Trophoblast cell (in vitro differentiated cells and primary cell): Measurements from ENCODE around the gene DEAF1.

Experiments
- DNase-seq, 2 donors: peaks; one replicate each; pipeline ENCODE4 v3.0.0-alpha.2; 2016
- H2AFZ ChIP-seq: 2 replicates; pipeline ENCODE4 v1.6.1; 2013; ENCODE audit warnings: low read length, moderate library complexity, mild to moderate bottlenecking; ENCODE audit not compliant: insufficient read depth, poor library complexity
- H2AK5ac ChIP-seq: 2 replicates; pipeline ENCODE4 v1.6.1; 2013; ENCODE audit warnings: mild to moderate bottlenecking, low read length
- H2BK120ac ChIP-seq: 2 replicates; pipeline ENCODE4 v1.6.1; 2013; ENCODE audit warnings: low read length, mild to moderate bottlenecking, moderate library complexity; ENCODE audit not compliant: insufficient read depth, poor library complexity
- H2BK12ac ChIP-seq: 2 replicates; pipeline ENCODE4 v1.6.1; 2013; ENCODE audit warnings: mild to moderate bottlenecking, low read length, moderate library complexity
- H2BK5ac ChIP-seq: 2 replicates; pipeline ENCODE4 v1.6.1; 2013; ENCODE audit warnings: low read length, low read depth, moderate library complexity, mild to moderate bottlenecking; ENCODE audit not compliant: poor library complexity
- H3K14ac ChIP-seq: 2 replicates; pipeline ENCODE4 v1.6.1; 2013; ENCODE audit warnings: mild to moderate bottlenecking, low read length
- H3K18ac ChIP-seq: 2 replicates; pipeline ENCODE4 v1.6.1; 2013; ENCODE audit warnings: mild to moderate bottlenecking, low read length
- H3K23ac ChIP-seq: 2 replicates; pipeline ENCODE4 v1.6.1; 2013; ENCODE audit warnings: low read length
- H3K27ac ChIP-seq: 2 replicates; pipeline ENCODE4 v1.5.1; 2013; ENCODE audit warnings: low read depth, mild to moderate bottlenecking, inconsistent platforms, low read length, moderate library complexity
- H3K27me3 ChIP-seq: 2 replicates; pipeline ENCODE4 v1.6.1; 2013; ENCODE audit warnings: inconsistent platforms, mild to moderate bottlenecking, low read length, moderate library complexity; ENCODE audit not compliant: insufficient read depth
- H3K36me3 ChIP-seq, 2 experiments: 1 replicate in 1 of 2; 2 replicates in 1 of 2; pipeline ENCODE4 v1.6.1; 2013; ENCODE audit warnings: low read length in 2 of 2, mild to moderate bottlenecking in 2 of 2, moderate library complexity in 1 of 2; ENCODE audit not compliant: insufficient read depth in 2 of 2, control insufficient read depth in 1 of 2
- H3K4ac ChIP-seq: 2 replicates; pipeline ENCODE4 v1.6.1; 2013; ENCODE audit warnings: low read depth, mild to moderate bottlenecking, low read length, moderate library complexity
- H3K4me1 ChIP-seq, 2 experiments: 1 replicate in 1 of 2; 2 replicates in 1 of 2; pipeline ENCODE4 v1.6.1; 2013; ENCODE audit warnings: low read length in 2 of 2, mild to moderate bottlenecking in 2 of 2, moderate library complexity in 1 of 2; ENCODE audit not compliant: insufficient read depth in 2 of 2, control insufficient read depth in 1 of 2
- H3K4me2 ChIP-seq: 2 replicates; pipeline ENCODE4 v1.6.1; 2013; ENCODE audit warnings: inconsistent platforms, mild to moderate bottlenecking, low read length, moderate library complexity
- H3K4me3 ChIP-seq: 2 replicates; pipeline ENCODE4 v1.5.1; 2013; ENCODE audit warnings: mild to moderate bottlenecking, low read depth, low read length, inconsistent platforms
- H3K79me1 ChIP-seq: one replicate; pipeline ENCODE4 v1.6.1; 2013; ENCODE audit warnings: low read length
- H3K79me2 ChIP-seq: 2 replicates; pipeline ENCODE4 v1.6.1; 2013; ENCODE audit warnings: low read length, mild to moderate bottlenecking; ENCODE audit not compliant: control insufficient read depth, insufficient read depth, poor library complexity
- H3K9ac ChIP-seq: 2 replicates; pipeline ENCODE4 v1.6.1; 2013; ENCODE audit warnings: mild to moderate bottlenecking, low read length
- H3K9me3 ChIP-seq: 2 replicates; pipeline ENCODE4 v1.6.1; 2013; ENCODE audit warnings: low read depth, mild to moderate bottlenecking, control low read depth, inconsistent platforms, low read length; ENCODE audit not compliant: insufficient read depth
- H4K12ac ChIP-seq: 2 replicates; pipeline ENCODE4 v1.6.1; 2013; ENCODE audit warnings: low read depth, mild to moderate bottlenecking, low read length, moderate library complexity
- H4K8ac ChIP-seq: 2 replicates; pipeline ENCODE4 v1.6.1; 2013; ENCODE audit warnings: low read depth, mild to moderate bottlenecking, low read length, moderate library complexity
- H4K91ac ChIP-seq: one replicate; pipeline ENCODE4 v1.6.1; 2013; ENCODE audit warnings: low read depth, mild to moderate bottlenecking, low read length, moderate library complexity
- whole genome bisulfite sequencing: extraction: QIAGEN DNeasy Blood & Tissue Kit; methylation state at CpG from one replicate; pipeline ENCODE4 v1.1.7; 2013; ENCODE audit warnings: missing lambda C conversion rate; ENCODE audit not compliant: insufficient read length, insufficient coverage; ENCODE audit errors: extremely low coverage; 5-methylcytosine and 5-hydroxymethylcytosine counted together

Gene DEAF1

DNA sequence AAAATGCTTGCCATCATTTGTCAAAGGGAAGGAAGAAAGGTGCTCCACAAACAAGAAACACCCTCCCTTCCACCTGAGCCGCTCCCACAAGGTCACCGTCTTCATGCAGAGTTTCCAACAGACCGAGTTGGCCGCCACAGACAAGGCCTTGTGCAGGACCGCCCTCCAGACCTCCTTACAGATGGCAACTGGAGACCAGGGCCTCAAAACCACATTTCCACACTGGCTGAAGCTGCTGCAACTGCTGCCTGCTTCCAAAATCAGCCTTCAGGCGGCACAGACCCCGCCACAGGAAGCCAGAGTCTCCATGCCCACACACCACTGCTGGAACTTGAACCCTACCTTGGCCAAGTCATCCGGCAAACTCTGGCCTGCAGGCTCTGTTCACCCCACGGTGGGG, 6.3 kb downstream of the DEAF1 start:
- Histone ChIP-seq H3K14ac (no peak overlapping the region), H4K12ac (no peak overlapping the region), H3K79me2 (peaks cover 8% of the 10 kb centered on the region), H4K91ac (no peak overlapping the region), H3K79me1 (peaks cover 3% of the 10 kb centered on the region), H3K4ac (no peak overlapping the region), H3K9ac (no peak overlapping the region), H3K23ac (no peak overlapping the region), H3K27me3 (no peaks in the 10 kb centered on the region), H2BK120ac (no peak overlapping the region), H3K36me3 (peaks cover 41 to 44% of the 10 kb centered on the region in 2 experiments), H4K8ac (no peak overlapping the region), H3K27ac (no peak overlapping the region), H3K4me3 (no peak overlapping the region), H2AK5ac (no peak overlapping the region), H3K4me2 (no peak overlapping the region), H2BK5ac (no peak overlapping the region), H3K9me3 (peaks cover 2% of the 10 kb centered on the region), H2BK12ac (no peak overlapping the region), H3K4me1 (peaks cover 17 to 20% of the 10 kb centered on the region in 2 experiments), H2AFZ (no peak overlapping the region), H3K18ac (no peak overlapping the region)
- WGBS = no CpG with 5 or more reads among the region's 9 CpGs
- no peak for DNase-seq

DNA sequence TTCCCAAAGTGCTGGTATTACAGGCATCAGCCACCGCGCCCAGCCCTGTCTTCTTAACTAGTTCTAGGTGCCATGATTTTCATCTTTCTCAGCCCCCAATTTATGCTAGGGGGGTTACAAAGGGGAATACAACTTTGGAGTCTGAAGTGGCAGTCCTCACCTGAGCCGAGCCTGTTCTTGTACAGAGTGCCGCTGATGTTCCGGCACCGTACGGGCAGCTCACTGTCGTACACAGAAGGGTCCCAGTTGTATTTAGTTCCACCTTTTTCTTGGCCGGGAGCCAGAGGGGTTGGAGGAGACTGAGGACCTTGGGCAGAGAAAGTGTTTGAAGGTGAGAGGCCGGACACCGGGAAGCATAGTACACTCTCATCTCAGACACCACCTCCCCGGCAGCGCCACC, 7.3 kb downstream of the DEAF1 start:
- no peak overlapping the region for H2BK12ac ChIP-seq
- H2BK120ac ChIP-seq = no peak overlapping the region
- H3K4ac ChIP-seq = no peak overlapping the region
- no peak overlapping the region for H3K4me3 ChIP-seq
- H3K36me3 ChIP-seq = peaks cover 42 to 49% of the 10 kb centered on the region in 2 experiments
- H3K27ac ChIP-seq = no peak overlapping the region
- no peaks in the 10 kb centered on the region for H3K27me3 ChIP-seq
- H3K4me2 ChIP-seq = no peak overlapping the region
- peaks cover 12 to 14% of the 10 kb centered on the region in 2 experiments for H3K4me1 ChIP-seq
- WGBS = no CpG with 5 or more reads among the region's 13 CpGs
- H4K12ac ChIP-seq = no peak overlapping the region
- H3K79me2 ChIP-seq = peaks cover 4% of the 10 kb centered on the region
- no peak for DNase-seq
- H3K79me1 ChIP-seq = peaks cover under 1% of the 10 kb centered on the region
- H4K91ac ChIP-seq = no peak overlapping the region
- H3K14ac ChIP-seq = no peak overlapping the region
- no peak overlapping the region for H3K18ac ChIP-seq
- H3K9me3 ChIP-seq = peaks cover 2% of the 10 kb centered on the region
- H2AFZ ChIP-seq = no peak overlapping the region
- H3K23ac ChIP-seq = no peak overlapping the region
- no peak overlapping the region for H4K8ac ChIP-seq
- no peak overlapping the region for H3K9ac ChIP-seq
- H2BK5ac ChIP-seq = no peak overlapping the region
- H2AK5ac ChIP-seq = no peak overlapping the region

DNA sequence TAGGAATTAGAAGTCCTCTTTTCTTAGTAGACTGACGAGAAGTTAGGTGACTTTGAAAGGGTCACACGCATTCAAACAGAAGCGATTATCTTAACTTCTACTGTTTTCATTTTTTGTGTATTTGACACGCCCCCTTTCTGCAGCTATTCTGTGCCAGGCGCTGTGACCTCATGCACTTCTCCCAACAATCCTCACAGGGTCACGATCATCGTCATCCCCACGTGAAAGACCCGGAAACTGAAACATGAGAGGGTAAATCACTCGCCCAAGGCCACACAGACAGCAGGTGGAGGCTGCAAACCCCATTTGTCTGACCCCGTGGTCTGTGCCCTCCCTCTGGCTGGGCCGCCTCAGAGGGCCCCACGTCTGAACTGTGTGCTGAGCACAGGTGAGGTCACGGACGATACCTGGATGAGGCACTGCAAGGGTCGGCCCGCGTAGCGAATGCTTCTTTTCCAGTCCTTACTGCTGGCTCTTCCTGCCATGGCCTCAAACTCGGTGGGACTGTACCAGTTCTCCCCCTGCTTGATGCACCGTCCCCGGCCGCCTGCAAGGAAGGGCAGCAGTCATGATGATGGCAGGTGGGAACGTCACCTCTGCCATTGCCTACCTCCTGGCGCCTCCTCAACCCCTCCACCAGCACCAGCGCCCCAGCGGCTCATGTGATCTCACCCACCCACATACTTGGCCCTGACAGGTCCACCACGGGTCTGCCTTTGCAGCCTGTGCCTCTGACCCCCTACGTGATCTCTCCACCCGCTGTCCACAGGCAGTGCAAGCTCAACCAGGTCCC, 8.4 kb downstream of the DEAF1 start:
- no peak overlapping the region for H3K27ac ChIP-seq
- DNase-seq = no peak
- H3K4me3 ChIP-seq = no peak overlapping the region
- H3K14ac ChIP-seq = no peak overlapping the region
- H3K4me2 ChIP-seq = no peak overlapping the region
- no peaks in the 10 kb centered on the region for H3K27me3 ChIP-seq
- no peak overlapping the region for H2AFZ ChIP-seq
- H3K79me1 ChIP-seq = no peaks in the 10 kb centered on the region
- no peak overlapping the region for H4K12ac ChIP-seq
- no CpG with 5 or more reads among the region's 30 CpGs for WGBS
- peaks cover 7 to 8% of the 10 kb centered on the region in 2 experiments for H3K4me1 ChIP-seq
- no peak overlapping the region for H2BK12ac ChIP-seq
- H3K79me2 ChIP-seq = no peaks in the 10 kb centered on the region
- H3K9me3 ChIP-seq = peaks cover 2% of the 10 kb centered on the region
- H3K4ac ChIP-seq = no peak overlapping the region
- H4K8ac ChIP-seq = no peak overlapping the region
- H2BK5ac ChIP-seq = no peak overlapping the region
- no peak overlapping the region for H2AK5ac ChIP-seq
- no peak overlapping the region for H3K23ac ChIP-seq
- no peak overlapping the region for H3K9ac ChIP-seq
- no peak overlapping the region for H4K91ac ChIP-seq
- H3K36me3 ChIP-seq = peaks cover 50 to 55% of the 10 kb centered on the region in 2 experiments
- no peak overlapping the region for H3K18ac ChIP-seq
- no peak overlapping the region for H2BK120ac ChIP-seq

DNA sequence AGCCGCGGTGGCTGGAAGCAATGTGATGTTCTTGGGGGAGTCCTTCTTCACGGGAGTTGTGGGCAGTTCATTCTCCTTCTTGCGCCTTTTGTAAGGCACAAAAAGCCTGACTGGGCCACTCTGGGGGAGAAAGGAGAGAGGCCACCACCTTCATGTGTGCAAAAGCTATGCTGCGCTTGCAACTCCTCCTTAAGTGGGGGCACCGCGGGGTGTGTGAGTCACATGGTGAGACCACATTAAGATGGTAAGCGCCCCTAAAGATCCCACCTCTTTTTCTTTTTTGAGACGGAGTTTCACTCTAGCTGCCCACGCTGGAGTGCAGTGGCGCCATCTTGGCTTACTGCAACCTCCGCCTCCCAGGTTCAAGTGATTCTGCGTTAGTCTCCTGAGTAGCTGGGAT, 14.1 kb downstream of the DEAF1 start:
- H3K79me1 ChIP-seq = no peaks in the 10 kb centered on the region
- no peaks in the 10 kb centered on the region for H3K27me3 ChIP-seq
- no peaks in the 10 kb centered on the region for H3K9me3 ChIP-seq
- H2AFZ ChIP-seq = no peak overlapping the region
- H2BK5ac ChIP-seq = no peak overlapping the region
- no peak overlapping the region for H2BK120ac ChIP-seq
- no CpG with 5 or more reads among the region's 13 CpGs for WGBS
- no peak overlapping the region for H3K4me2 ChIP-seq
- no peak overlapping the region for H3K23ac ChIP-seq
- H3K79me2 ChIP-seq = no peaks in the 10 kb centered on the region
- H4K8ac ChIP-seq = no peak overlapping the region
- H3K36me3 ChIP-seq = peaks cover 52 to 54% of the 10 kb centered on the region in 2 experiments
- DNase-seq = no peak
- no peak overlapping the region for H4K12ac ChIP-seq
- no peak overlapping the region for H3K14ac ChIP-seq
- H3K4me3 ChIP-seq = no peak overlapping the region
- no peak overlapping the region for H4K91ac ChIP-seq
- no peak overlapping the region for H2BK12ac ChIP-seq
- no peak overlapping the region for H3K4ac ChIP-seq
- H3K18ac ChIP-seq = no peak overlapping the region
- H3K27ac ChIP-seq = no peak overlapping the region
- no peaks in the 10 kb centered on the region for H3K4me1 ChIP-seq
- H3K9ac ChIP-seq = no peak overlapping the region
- no peak overlapping the region for H2AK5ac ChIP-seq
